Endothelial cell of umbilical vein (primary cell): ENCODE measurements around the gene CCDC167. TPM values are rescaled to one million over a fixed set of nuclear protein-coding genes. Genes with fewer than 3 reads are reported as not detected.

Experiments
- BruUV-seq: library from RNA; stranded (reverse); fragments of 400-500 nt; replicated peaks from 2 replicates; lab custom pipeline; 2021; lab: Mats Ljungman, UMichigan
- CTCF ChIA-PET: fragments of 300-600, 350-600 bp; sonication (Branson Sonifier 250); formaldehyde crosslinking; loops from one replicate; lab custom pipeline; 2021; ENCODE audit warnings: antibody characterized with exemption, inconsistent platforms; lab: Charles Lee
- POLR2A ChIA-PET: fragments of 300-600, 350-600 bp; sonication (Branson Sonifier 250); formaldehyde crosslinking; loops from one replicate; lab custom pipeline; 2021; ENCODE audit warnings: antibody characterized with exemption, inconsistent platforms; lab: Charles Lee
- DNase-seq: peaks from one replicate; pipeline ENCODE4 v3.0.0-alpha.2; 2011; ENCODE audit warnings: low read depth, low spot score
- FAIRE-seq: peaks from 2 replicates; lab custom pipeline; 2011; peaks lifted over from hg19 to GRCh38; lab: Jason Lieb, UNC
- H2AFZ ChIP-seq: 2 replicates; pipeline ENCODE4 v1.6.0; 2012; ENCODE audit warnings: low read depth, low read length, control low read depth, inconsistent platforms
- H3K27ac ChIP-seq: 2 replicates; pipeline ENCODE4 v1.5.1; 2011; ENCODE audit warnings: low read depth, mild to moderate bottlenecking, control low read depth, low read length, moderate library complexity; ENCODE audit not compliant: insufficient read depth
- H3K27me3 ChIP-seq, 2 experiments: 2 replicates each; pipeline versions ENCODE4 v1.6.0 to v1.6.1; 2011; ENCODE audit warnings: low read length in 2 of 2, mixed read lengths in 1 of 2; ENCODE audit not compliant: control insufficient read depth in 2 of 2, insufficient read depth in 2 of 2
- H3K36me3 ChIP-seq, 2 experiments: 2 replicates in 1 of 2; 3 replicates in 1 of 2; pipeline ENCODE4 v1.5.1; 2011; ENCODE audit warnings: low read length in 2 of 2, mild to moderate bottlenecking in 1 of 2, moderate library complexity in 1 of 2; ENCODE audit not compliant: control insufficient read depth in 2 of 2, insufficient read depth in 2 of 2; ENCODE audit errors: extremely low read depth in 1 of 2
- H3K4me1 ChIP-seq: 3 replicates; pipeline ENCODE4 v1.5.1; 2011; ENCODE audit warnings: mild to moderate bottlenecking, low read length; ENCODE audit not compliant: control insufficient read depth, insufficient read depth; ENCODE audit errors: extremely low read depth
- H3K4me2 ChIP-seq: 2 replicates; pipeline ENCODE4 v1.6.1; 2011; ENCODE audit warnings: low read length, control low read depth, mixed read lengths; ENCODE audit not compliant: insufficient read depth
- H3K4me3 ChIP-seq, 3 experiments: fragments of 200-600 bp in 1 of 3; sonication (generic), shearing (Covaris generic) in 1 of 3; replicated peaks in 1 of 3; 2 replicates each; pipeline ENCODE4 v1.5.1; 2011 to 2016; ENCODE audit warnings: control low read depth in 3 of 3, low read length in 3 of 3, mild to moderate bottlenecking in 2 of 3, inconsistent platforms in 1 of 3, low read depth in 1 of 3, moderate library complexity in 1 of 3; ENCODE audit not compliant: insufficient read depth in 1 of 3
- H3K79me2 ChIP-seq: 2 replicates; pipeline ENCODE4 v1.6.0; 2012; ENCODE audit warnings: low read length, inconsistent platforms; ENCODE audit not compliant: control insufficient read depth, insufficient read depth
- H3K9ac ChIP-seq: replicated peaks from 2 replicates; pipeline ENCODE3; 2011; ENCODE audit warnings: low read length, control low read depth; ENCODE audit not compliant: insufficient read depth; ENCODE audit errors: extremely low read depth
- H3K9me1 ChIP-seq: replicated peaks from 3 replicates; pipeline ENCODE4 v1.6.0; 2011; ENCODE audit warnings: mild to moderate bottlenecking, low read length; ENCODE audit not compliant: control insufficient read depth, insufficient read depth; ENCODE audit errors: extremely low read depth
- H3K9me3 ChIP-seq: replicated peaks from 2 replicates; pipeline ENCODE4 v1.5.1; 2012; ENCODE audit warnings: low read length, inconsistent platforms; ENCODE audit not compliant: control insufficient read depth, insufficient read depth
- H4K20me1 ChIP-seq: replicated peaks from 2 replicates; pipeline ENCODE3; 2011; ENCODE audit warnings: mild to moderate bottlenecking, low read length; ENCODE audit not compliant: control insufficient read depth, insufficient read depth; ENCODE audit errors: extremely low read depth
- EZH2 ChIP-seq: IDR thresholded peaks from 2 replicates; pipeline ENCODE4 v1.6.1; 2012; ENCODE audit warnings: borderline replicate concordance, low read depth, mild to moderate bottlenecking, moderate library complexity, low read length, inconsistent platforms; ENCODE audit not compliant: severe bottlenecking
- FOS ChIP-seq: IDR thresholded peaks from 2 replicates; pipeline ENCODE4 v1.6.1; 2011; ENCODE audit warnings: mild to moderate bottlenecking, low read length, moderate library complexity, borderline replicate concordance; ENCODE audit not compliant: insufficient read depth
- GATA2 ChIP-seq: IDR thresholded peaks from 2 replicates; pipeline ENCODE4 v1.7.0; 2011; ENCODE audit warnings: low read depth, mild to moderate bottlenecking, moderate library complexity, mixed read lengths, low read length; ENCODE audit not compliant: insufficient read length, insufficient read depth
- JUN ChIP-seq: IDR thresholded peaks from 2 replicates; pipeline ENCODE4 v1.6.1; 2011; ENCODE audit warnings: borderline replicate concordance, low read depth; ENCODE audit not compliant: insufficient read length, insufficient read depth
- MAX ChIP-seq: IDR thresholded peaks from 2 replicates; pipeline ENCODE4 v1.6.1; 2011; ENCODE audit not compliant: insufficient read depth, insufficient read length
- MYC ChIP-seq: IDR thresholded peaks from one replicate; pipeline ENCODE4 v1.6.1; 2011; ENCODE audit warnings: mild to moderate bottlenecking, low read depth, low read length
- POLR2A ChIP-seq: IDR thresholded peaks from 2 replicates; pipeline ENCODE4 v1.6.1; 2012; ENCODE audit warnings: low read depth, mild to moderate bottlenecking, control low read depth, low read length
- POLR2AphosphoS5 ChIP-seq: IDR thresholded peaks from 2 replicates; pipeline ENCODE4 v1.6.1; 2012; ENCODE audit warnings: low read depth, mild to moderate bottlenecking, control low read depth, low read length, moderate library complexity; ENCODE audit not compliant: insufficient read depth
- dilution Hi-C: fragments of 300-500 bp; cut with MboI; formaldehyde crosslinking; loops from one replicate; pipeline ENCODE4 v1.15.0; 2019; ENCODE audit warnings: low sequenced_read_pairs; ENCODE audit not compliant: extremely low pct_ligation_motif_present
- intact Hi-C: fragments of 100-400 bp; cut with micrococcal nuclease; formaldehyde crosslinking; loops from one replicate; pipeline ENCODE4 v1.10.0; 2022
- polyA plus RNA-seq, 4 experiments: library from polyadenylated mRNA; depleted of rRNA in 3 of 4; stranded (reverse) in 3 of 4; unstranded in 1 of 4; fragments of >200 nt; gene quantifications; 2 replicates each; pipeline versions ENCODE4 v1.2.1 to v1.2.3, GENCODE V29; 2011 to 2012; ENCODE audit warnings: missing spikeins in 1 of 4
- total RNA-seq: library from RNA; stranded (reverse); gene quantifications from 2 replicates; pipeline ENCODE4 v1.2.3, GENCODE V29; 2021

Gene CCDC167
- total and polyA plus RNA-seq, 2 donors (not counting 3 experiments of a cell fraction or from before 2014, with no cell fraction given): 46.6 to 105 TPM

- Histone ChIP-seq H3K36me3 (peaks cover 3 to 18% of the 10 kb centered on the region in 2 experiments), H3K4me1 (no peaks in the 10 kb centered on the region), H3K79me2 (no peaks in the 10 kb centered on the region), H3K4me3 (no peak overlapping the region), H4K20me1 (no peaks in the 10 kb centered on the region), H2AFZ (no peak overlapping the region), H3K4me2 (no peak overlapping the region), H3K9me3 (no peaks in the 10 kb centered on the region), H3K9ac (no peak overlapping the region), H3K27me3 (no peaks in the 10 kb centered on the region), H3K27ac (no peak overlapping the region), H3K9me1 (no peaks in the 10 kb centered on the region)
- BruUV-seq: no TSS peak
- TF ChIP-seq EZH2 (no peak), MYC (no peak), MAX (no peak), POLR2AphosphoS5 (no peak)
- dilution Hi-C loops: no loop called here
- FAIRE-seq (no peak), DNase-seq (no peak)
- ChIA-PET CTCF (interaction anchor here (0.7 kb wide), 1 partner anchor 12 kb away, joined by 3 read pairs; no protein-coding TSS in a partner anchor), POLR2A (no interaction called here)
- intact Hi-C loops: no loop called here
These were observed 32.0 kb downstream of the CCDC167 start for GRCh38 chr6:37467718-37468117.

GRCh38 chr6:37463110-37463509 is 36.6 kb downstream of the CCDC167 start:
- Histone ChIP-seq H3K79me2 (no peaks in the 10 kb centered on the region), H3K4me3 (no peak overlapping the region), H2AFZ (no peak overlapping the region), H3K9ac (no peak overlapping the region), H3K9me1 (no peaks in the 10 kb centered on the region), H3K27me3 (no peaks in the 10 kb centered on the region), H3K36me3 (peaks cover 4 to 32% of the 10 kb centered on the region in 2 experiments), H3K9me3 (no peaks in the 10 kb centered on the region), H3K27ac (no peak overlapping the region), H3K4me2 (no peak overlapping the region), H3K4me1 (no peaks in the 10 kb centered on the region), H4K20me1 (no peaks in the 10 kb centered on the region)
- TF ChIP-seq FOS (no peak), MAX (no peak), JUN (no peak), POLR2A (no peak), POLR2AphosphoS5 (no peak), MYC (no peak), GATA2 (no peak), EZH2 (no peak)
- ChIA-PET CTCF (no interaction called here), POLR2A (no interaction called here)
- no peak for FAIRE-seq
- no peak for DNase-seq
- intact Hi-C loops: no loop called here
- dilution Hi-C loops: no loop called here
- no TSS peak for BruUV-seq
